ENCODE data around the gene STPG4. TPM values are rescaled to one million over a fixed set of nuclear protein-coding genes. Genes with fewer than 3 reads are reported as not detected.
"Not testable (repeated sequence)": the region's sequence is repeated elsewhere in the genome, so short reads cannot be mapped to it uniquely, and the experiment has no call there.

The STPG4 gene
- total and polyA plus RNA-seq, 3 donors from 2014 or later: 3.0 to 19.4 (median 8.5) TPM

- TF ChIP-seq POLR2A (IDR thresholded peaks at IDR 0.05) (no peak), CTCF (IDR thresholded peaks at IDR 0.05) (no peak)
- Histone ChIP-seq H3K27me3 (no peaks in the 10 kb centered on the region), H3K9me3 (no peaks in the 10 kb centered on the region), H3K27ac (no peak overlapping the region), H3K4me1 (peaks cover 40% of the 10 kb centered on the region), H3K36me3 (ENCODE audit: low read depth, missing control alignments) (no peaks in the 10 kb centered on the region), H3K4me3 (no peak overlapping the region)
- intact Hi-C loops (cut with DNase I; ENCODE audit: low total_unique reads): no loop called here
- no peak for DNase-seq
- WGBS, 2 donors: 30 to 38% methylated on average over 9 of the region's 9 CpGs
Observed at GRCh38 chr2:47172156-47172921, 17.2 kb upstream of the STPG4 start.

- Histone ChIP-seq H3K4me3 (no peak overlapping the region), H3K9me3 (no peaks in the 10 kb centered on the region), H3K27ac (no peak overlapping the region), H3K27me3 (no peaks in the 10 kb centered on the region), H3K36me3 (ENCODE audit: low read depth, missing control alignments) (no peaks in the 10 kb centered on the region), H3K4me1 (peaks cover 49% of the 10 kb centered on the region)
- intact Hi-C loops (cut with DNase I; ENCODE audit: low total_unique reads): no loop called here
- no peak for DNase-seq
- 74 to 80% methylated on average over 2 of the region's 2 CpGs for WGBS, 2 donors
- TF ChIP-seq POLR2A (IDR thresholded peaks at IDR 0.05): no peak
- no peak for TF ChIP-seq CTCF (IDR thresholded peaks at IDR 0.05)
Observed at GRCh38 chr2:47169784-47170183, 14.7 kb upstream of the STPG4 start.

GRCh38 chr2:47168895-47169294 is 13.8 kb upstream of the STPG4 start:
- H3K27ac ChIP-seq; H3K9me3 ChIP-seq; intact Hi-C loops (cut with DNase I; ENCODE audit: low total_unique reads); H3K27me3 ChIP-seq; H3K36me3 ChIP-seq (ENCODE audit: low read depth, missing control alignments); H3K4me3 ChIP-seq; DNase-seq: not testable (repeated sequence)
- H3K4me1 ChIP-seq: peaks cover 40% of the 10 kb centered on the region
- WGBS, 2 donors: 66 to 77% methylated on average over 8 of the region's 8 CpGs

GRCh38 chr2:47167149-47167548 is 12.0 kb upstream of the STPG4 start:
- Histone ChIP-seq H3K4me1 (peaks cover 28% of the 10 kb centered on the region), H3K9me3 (no peaks in the 10 kb centered on the region), H3K27ac (no peak overlapping the region), H3K36me3 (ENCODE audit: low read depth, missing control alignments) (no peaks in the 10 kb centered on the region), H3K27me3 (no peaks in the 10 kb centered on the region), H3K4me3 (no peak overlapping the region)
- intact Hi-C loops (cut with DNase I; ENCODE audit: low total_unique reads): no loop called here
- DNase-seq: no peak
- WGBS, 2 donors: 83 to 87% methylated on average over 5 of the region's 5 CpGs
- TF ChIP-seq POLR2A (IDR thresholded peaks at IDR 0.05) (no peak), CTCF (IDR thresholded peaks at IDR 0.05) (no peak)

- DNase-seq: no peak
- intact Hi-C loops (cut with DNase I; ENCODE audit: low total_unique reads): no loop called here
- Histone ChIP-seq H3K27ac (no peak overlapping the region), H3K9me3 (no peaks in the 10 kb centered on the region), H3K4me1 (peaks cover 9% of the 10 kb centered on the region), H3K4me3 (no peak overlapping the region), H3K27me3 (no peaks in the 10 kb centered on the region), H3K36me3 (ENCODE audit: low read depth, missing control alignments) (no peaks in the 10 kb centered on the region)
- TF ChIP-seq CTCF (IDR thresholded peaks at IDR 0.05): no peak
- no peak for TF ChIP-seq POLR2A (IDR thresholded peaks at IDR 0.05)
Observed at GRCh38 chr2:47165001-47165555, 10.0 kb upstream of the STPG4 start.
